Measurements from ENCODE around the gene PTPRA. TPM values are rescaled to one million over a fixed set of nuclear protein-coding genes. Genes with fewer than 3 reads are reported as not detected.

Gene PTPRA
- total RNA-seq, 1 donor from 2014 or later, result 43.6 TPM

DNA sequence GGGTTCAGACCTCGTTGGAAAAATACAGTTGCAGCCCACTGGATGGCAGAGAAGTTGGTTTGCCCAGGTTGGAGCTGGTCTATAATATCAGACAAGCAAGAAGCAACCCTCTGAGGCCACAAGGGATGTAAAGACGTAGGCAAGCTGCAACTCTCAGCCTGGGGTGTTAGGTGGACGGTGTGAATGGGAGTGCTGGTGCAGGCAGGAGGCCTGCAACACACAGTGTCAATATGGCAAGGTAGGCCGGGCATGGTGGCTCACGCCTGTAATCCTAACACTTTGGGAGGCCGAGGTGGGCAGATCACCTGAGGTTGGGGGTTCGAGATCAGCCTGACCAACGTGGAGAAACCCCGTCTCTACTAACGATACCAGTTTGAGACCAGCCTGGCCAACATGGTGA is 22.2 kb upstream of the PTPRA start:
- Mint-ChIP-seq H3K4me3 (no peak overlapping the region), H3K27me3 (no peaks in the 10 kb centered on the region), H3K4me1 (peaks cover 11% of the 10 kb centered on the region), H3K27ac (no peak overlapping the region), H3K36me3 (ENCODE audit: low read depth) (peaks cover 14% of the 10 kb centered on the region), H3K9me3 (no peaks in the 10 kb centered on the region)
- CTCF ChIA-PET, result no interaction called here
- TF ChIP-seq, protein P1, sequence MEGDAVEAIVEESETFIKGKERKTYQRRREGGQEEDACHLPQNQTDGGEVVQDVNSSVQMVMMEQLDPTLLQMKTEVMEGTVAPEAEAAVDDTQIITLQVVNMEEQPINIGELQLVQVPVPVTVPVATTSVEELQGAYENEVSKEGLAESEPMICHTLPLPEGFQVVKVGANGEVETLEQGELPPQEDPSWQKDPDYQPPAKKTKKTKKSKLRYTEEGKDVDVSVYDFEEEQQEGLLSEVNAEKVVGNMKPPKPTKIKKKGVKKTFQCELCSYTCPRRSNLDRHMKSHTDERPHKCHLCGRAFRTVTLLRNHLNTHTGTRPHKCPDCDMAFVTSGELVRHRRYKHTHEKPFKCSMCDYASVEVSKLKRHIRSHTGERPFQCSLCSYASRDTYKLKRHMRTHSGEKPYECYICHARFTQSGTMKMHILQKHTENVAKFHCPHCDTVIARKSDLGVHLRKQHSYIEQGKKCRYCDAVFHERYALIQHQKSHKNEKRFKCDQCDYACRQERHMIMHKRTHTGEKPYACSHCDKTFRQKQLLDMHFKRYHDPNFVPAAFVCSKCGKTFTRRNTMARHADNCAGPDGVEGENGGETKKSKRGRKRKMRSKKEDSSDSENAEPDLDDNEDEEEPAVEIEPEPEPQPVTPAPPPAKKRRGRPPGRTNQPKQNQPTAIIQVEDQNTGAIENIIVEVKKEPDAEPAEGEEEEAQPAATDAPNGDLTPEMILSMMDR (IDR thresholded peaks at IDR 0.05), result no peak
- ATAC-seq (ENCODE audit: low read depth) (no peak), DNase-seq (no peak)
- intact Hi-C loops (cut with micrococcal nuclease), result no loop called here
- POLR2A ChIA-PET, result no interaction called here

DNA sequence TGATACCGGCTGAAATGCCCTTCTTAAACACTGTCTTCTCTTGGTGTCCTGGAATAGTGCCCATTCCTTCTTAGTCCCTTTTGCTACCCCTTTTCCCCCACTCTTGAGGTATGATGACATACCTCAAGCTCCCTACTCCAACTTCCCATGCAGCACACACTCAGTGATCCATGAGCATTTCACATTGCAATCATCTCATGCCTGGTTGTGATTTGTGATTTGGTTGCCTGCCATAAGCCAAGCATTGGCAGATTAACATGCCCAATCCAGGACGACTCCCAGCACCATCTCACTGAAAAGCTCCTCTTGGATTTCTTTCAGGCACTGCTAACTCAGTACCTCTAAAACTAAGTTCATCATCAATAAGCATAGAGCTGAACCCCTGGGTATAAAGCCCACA is 14.7 kb upstream of the PTPRA start:
- Mint-ChIP-seq H3K27me3 (no peaks in the 10 kb centered on the region), H3K27ac (no peak overlapping the region), H3K9me3 (no peaks in the 10 kb centered on the region), H3K36me3 (ENCODE audit: low read depth) (peaks cover 19% of the 10 kb centered on the region), H3K4me1 (no peaks in the 10 kb centered on the region), H3K4me3 (no peak overlapping the region)
- TF ChIP-seq, protein P1 (IDR thresholded peaks at IDR 0.05), result no peak
- no peak for ATAC-seq (ENCODE audit: low read depth)
- no peak for DNase-seq
- POLR2A ChIA-PET, result no interaction called here
- intact Hi-C loops (cut with micrococcal nuclease), result no loop called here
- CTCF ChIA-PET, result no interaction called here

DNA sequence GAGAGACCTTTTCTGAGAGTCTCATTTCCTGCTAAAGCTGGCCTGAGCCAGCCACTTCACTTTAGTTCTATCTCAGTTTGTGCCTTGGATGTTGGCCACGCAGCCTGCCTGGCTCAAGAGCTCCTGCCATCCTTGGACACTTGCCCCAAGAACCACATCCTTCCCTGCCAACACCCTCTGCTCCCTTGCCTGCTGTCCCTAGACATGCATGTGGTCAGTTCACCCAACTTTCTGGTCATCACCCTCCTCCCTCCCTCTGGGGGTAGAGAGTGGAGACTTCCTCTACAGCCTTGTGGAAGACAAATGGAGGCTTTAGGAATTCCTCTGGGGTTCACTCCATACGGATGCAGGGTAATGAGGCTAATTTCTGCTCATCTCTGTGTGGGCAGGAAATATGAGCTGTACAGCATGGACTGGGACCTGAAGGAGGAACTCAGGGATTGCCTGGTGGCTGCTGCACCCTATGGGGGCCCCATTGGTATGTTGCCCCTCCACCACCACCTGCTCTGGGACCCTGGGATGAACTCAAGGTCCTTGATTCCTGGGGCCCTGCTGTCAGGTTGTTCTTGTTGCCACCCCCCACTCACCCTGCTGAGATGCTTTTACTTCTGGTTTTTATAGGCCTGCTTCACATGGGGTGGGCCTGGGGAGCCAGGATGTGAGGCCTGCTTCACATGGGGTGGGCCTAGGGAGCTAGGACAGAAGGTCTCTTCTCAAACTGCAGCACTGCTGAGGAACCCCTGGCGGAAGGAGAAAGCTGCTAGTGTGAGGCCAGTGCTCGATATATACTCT is 13.8 kb upstream of the PTPRA start:
- TF ChIP-seq, protein P1 (IDR thresholded peaks at IDR 0.05), result no peak
- intact Hi-C loops (cut with micrococcal nuclease), result no loop called here
- Mint-ChIP-seq H3K9me3 (no peaks in the 10 kb centered on the region), H3K27me3 (no peaks in the 10 kb centered on the region), H3K4me3 (no peak overlapping the region), H3K36me3 (ENCODE audit: low read depth) (peaks cover 23% of the 10 kb centered on the region), H3K4me1 (no peaks in the 10 kb centered on the region), H3K27ac (no peak overlapping the region)
- ATAC-seq (ENCODE audit: low read depth), result no peak
- DNase-seq, result no peak
- POLR2A ChIA-PET, result no interaction called here
- CTCF ChIA-PET, result no interaction called here

DNA sequence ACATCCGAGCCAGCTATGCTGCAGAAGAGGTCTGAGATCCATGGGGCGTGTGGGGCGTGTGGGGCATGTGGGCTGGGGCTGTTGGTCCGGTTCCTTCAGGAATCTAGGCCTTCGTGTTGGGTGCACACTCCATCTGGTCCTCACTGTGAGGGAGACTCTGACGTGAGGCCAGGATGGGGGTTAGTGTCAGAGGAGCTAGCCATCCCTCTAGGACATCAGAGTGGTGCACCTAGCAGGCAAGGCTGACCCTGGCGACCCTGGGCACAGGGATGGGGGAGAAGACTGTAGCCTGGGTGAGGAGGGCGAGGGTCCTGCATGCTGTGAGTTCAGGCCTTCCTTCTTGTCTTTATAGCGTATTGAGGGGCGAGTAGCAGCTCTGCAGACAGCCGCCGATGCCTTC is 8.7 kb upstream of the PTPRA start:
- no peaks in the 10 kb centered on the region for H3K4me1 Mint-ChIP-seq
- TF ChIP-seq, protein P1 (IDR thresholded peaks at IDR 0.05), result no peak
- H3K36me3 Mint-ChIP-seq (ENCODE audit: low read depth), result peaks cover 41% of the 10 kb centered on the region

DNA sequence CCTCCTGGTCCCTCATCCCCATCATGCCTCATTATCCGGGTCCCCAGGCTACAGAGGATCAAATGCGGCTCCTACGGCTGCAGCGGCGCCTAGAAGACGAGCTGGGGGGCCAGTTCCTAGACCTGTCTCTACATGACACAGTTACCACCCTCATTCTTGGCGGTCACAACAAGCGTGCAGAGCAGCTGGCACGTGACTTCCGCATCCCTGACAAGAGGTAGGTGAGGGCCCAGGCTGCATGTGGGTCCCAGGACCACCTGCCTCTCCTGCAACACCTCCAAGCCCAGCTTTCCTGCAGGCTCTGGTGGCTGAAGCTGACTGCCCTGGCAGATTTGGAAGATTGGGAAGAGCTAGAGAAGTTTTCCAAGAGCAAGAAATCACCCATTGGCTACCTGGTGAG is 8.2 kb upstream of the PTPRA start:
- no peaks in the 10 kb centered on the region for H3K9me3 Mint-ChIP-seq
- H3K4me1 Mint-ChIP-seq, result no peaks in the 10 kb centered on the region
- H3K4me3 Mint-ChIP-seq, result no peak overlapping the region
- CTCF ChIA-PET, result interaction anchor here (0.7 kb wide), 1 partner anchor 134 kb away, joined by 3 read pairs; no protein-coding TSS in a partner anchor
- ATAC-seq (ENCODE audit: low read depth), result no peak
- intact Hi-C loops (cut with micrococcal nuclease), result no loop called here
- TF ChIP-seq, protein P1 (IDR thresholded peaks at IDR 0.05), result no peak
- H3K27me3 Mint-ChIP-seq, result no peaks in the 10 kb centered on the region
- H3K27ac Mint-ChIP-seq, result no peak overlapping the region
- peaks cover 41% of the 10 kb centered on the region for H3K36me3 Mint-ChIP-seq (ENCODE audit: low read depth)
- POLR2A ChIA-PET, result interaction anchor here (1.3 kb wide), 1 partner anchor 25 kb away, joined by 3 read pairs; the partner anchor contains the start of genes PCED1A and VPS16
- DNase-seq, result no peak

More for the DNA sequence above, 8.7 kb upstream of the PTPRA start:
- Mint-ChIP-seq H3K4me3 (no peak overlapping the region), H3K9me3 (no peaks in the 10 kb centered on the region), H3K27ac (no peak overlapping the region), H3K27me3 (no peaks in the 10 kb centered on the region)
- intact Hi-C loops (cut with micrococcal nuclease), result no loop called here
- DNase-seq (no peak), ATAC-seq (ENCODE audit: low read depth) (no peak)
- ChIA-PET POLR2A (interaction anchor here (1.3 kb wide), 1 partner anchor 24 kb away, joined by 3 read pairs; the partner anchor contains the start of genes PCED1A and VPS16), CTCF (no interaction called here)

Data from activated B cell treated with CpG ODN at 0.5 μM for 24 hours (primary cell).